HEK293T (cell line): Measurements from ENCODE around the gene TYK2.

Experiments used
- BHLHE40 ChIP-seq: fragments of 450-650 bp; IDR thresholded peaks from 2 replicates; pipeline ENCODE4 v1.6.1; 2016; ENCODE audit warnings: mild to moderate bottlenecking, moderate library complexity, borderline replicate concordance
- NFRKB ChIP-seq: fragments of 450-650 bp; IDR thresholded peaks from 2 replicates; pipeline ENCODE4 v1.6.1; 2016; ENCODE audit warnings: mild to moderate bottlenecking, moderate library complexity
- SP1 ChIP-seq: fragments of 450-650 bp; IDR thresholded peaks from 2 replicates; pipeline ENCODE4 v1.6.1; 2017

DNA sequence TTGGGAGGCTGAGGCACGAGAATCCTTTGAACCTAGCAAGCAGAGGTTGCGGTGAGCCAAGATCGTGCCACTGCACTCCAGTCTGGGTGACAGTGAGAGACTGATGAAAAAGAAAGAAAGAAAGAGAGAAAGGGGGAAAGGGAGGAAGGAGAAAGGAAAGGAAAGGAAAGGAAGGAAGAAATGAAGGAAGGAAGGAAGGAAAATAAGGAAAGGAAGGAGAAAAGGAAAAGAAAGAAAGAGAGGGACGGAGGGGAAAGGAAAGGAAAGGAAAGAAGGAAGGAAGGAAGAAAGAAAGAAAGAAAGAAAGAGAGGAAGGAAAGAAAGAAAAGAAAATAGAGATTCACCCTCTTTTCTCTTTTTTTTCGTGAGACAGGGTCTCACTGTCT, 48.6 kb upstream of the TYK2 start:
- TF ChIP-seq BHLHE40, result no peak
- TF ChIP-seq SP1, result no peak
- TF ChIP-seq NFRKB, result no peak
